Peyer's patch (tissue), 4 donors: Measurements from ENCODE around the gene VSTM5. TPM values are rescaled to one million over a fixed set of nuclear protein-coding genes. Genes with fewer than 3 reads are reported as not detected.
"Not testable (repeated sequence)": the region's sequence is repeated elsewhere in the genome, so short reads cannot be mapped to it uniquely, and the experiment has no call there.

Source experiments
- DNase-seq, 3 donors: peaks; one replicate each; pipeline ENCODE4 v3.0.0-alpha.2; 2017 to 2019
- H3K27ac ChIP-seq, 4 donors: fragments of 200-600 bp; sonication (generic); one replicate each; pipeline ENCODE4 v1.5.1; 2016 to 2019
- H3K27me3 ChIP-seq, 2 donors: fragments of 200-600 bp; sonication (generic); one replicate each; pipeline ENCODE4 v1.5.1; 2019
- H3K36me3 ChIP-seq, 3 donors: fragments of 200-600 bp; sonication (generic); one replicate each; pipeline ENCODE4 v1.5.1; 2016 to 2019
- H3K4me1 ChIP-seq, 4 donors: fragments of 200-600 bp; sonication (generic); one replicate each; pipeline ENCODE4 v1.5.1; 2016 to 2019
- H3K4me3 ChIP-seq, 4 donors: fragments of 200-600 bp; sonication (generic); 1 replicate in 3 of 4; 2 replicates in 1 of 4; pipeline ENCODE4 v1.5.1; 2016 to 2019; ENCODE audit warnings: mild to moderate bottlenecking in 1 of 4
- H3K9me3 ChIP-seq, 4 donors: fragments of 200-600 bp; sonication (generic); one replicate each; pipeline ENCODE4 v1.5.1; 2016 to 2019; ENCODE audit warnings: mild to moderate bottlenecking in 1 of 4
- CTCF ChIP-seq, 6 experiments: fragments of 450-650 bp in 4 of 6; fragments of 200-600 bp in 2 of 6; sonication (generic) in 1 of 6; IDR thresholded peaks; one replicate each; pipeline ENCODE4 v1.5.1; 2017 to 2019; ENCODE audit warnings: antibody characterized with exemption in 6 of 6, mild to moderate bottlenecking in 3 of 6, moderate library complexity in 1 of 6
- POLR2A ChIP-seq, 2 donors: fragments of 450-650 bp; IDR thresholded peaks; one replicate each; pipeline ENCODE4 v1.5.1; 2017; ENCODE audit warnings: antibody characterized with exemption in 2 of 2, mild to moderate bottlenecking in 2 of 2, moderate library complexity in 2 of 2
- total RNA-seq, 4 donors: library from RNA; depleted of rRNA; stranded (reverse); fragments of >200 nt; gene quantifications; one replicate each; pipeline ENCODE4 v1.1.0, GENCODE V29; 2016

VSTM5 gene
- total RNA-seq = 1 to 10 TPM; 1.1 to 2.2 (median 1.5) TPM

- Histone ChIP-seq H3K27ac (peak within 1 kb of the TSS in 3 of 4 donors; percentile 53 to 94 (median 83)), H3K27me3 (no peaks in the 10 kb centered on the region), H3K36me3 (no peaks in the 10 kb centered on the region), H3K4me1 (peaks cover 0 to 14% (median 4%) of the 10 kb centered on the region in 4 donors), H3K9me3 (no peaks in the 10 kb centered on the region), H3K4me3 (peak within 1 kb of the TSS; percentile 12 to 64 (median 47))
- no peak for TF ChIP-seq POLR2A (IDR thresholded peaks at IDR 0.05)
- DNase-seq = no peak
These were observed at the start of gene VSTM5 for GRCh38 chr11:93850594-93851018. VSTM5 (minus strand) TSS chr11:93850618; CDS start chr11:93850502, 116 bp downstream.

- H3K36me3 ChIP-seq = no peaks in the 10 kb centered on the region
- H3K27ac ChIP-seq = no peak overlapping the region
- no peak for DNase-seq
- H3K4me1 ChIP-seq = no peaks in the 10 kb centered on the region
- H3K9me3 ChIP-seq = no peaks in the 10 kb centered on the region
- H3K27me3 ChIP-seq = no peaks in the 10 kb centered on the region
- no peak overlapping the region for H3K4me3 ChIP-seq
- TF ChIP-seq CTCF (IDR thresholded peaks at IDR 0.05) (peak in 5 of 6 experiments; percentile 17 to 85 (median 76)), POLR2A (IDR thresholded peaks at IDR 0.05) (no peak)
These were observed 44.9 kb upstream of the VSTM5 start for GRCh38 chr11:93895106-93895862.

- Histone ChIP-seq H3K4me1 (no peaks in the 10 kb centered on the region), H3K9me3 (no peaks in the 10 kb centered on the region), H3K27me3 (no peaks in the 10 kb centered on the region), H3K27ac (no peak overlapping the region), H3K4me3 (no peak overlapping the region), H3K36me3 (no peaks in the 10 kb centered on the region)
- no peak for DNase-seq
- no peak for TF ChIP-seq CTCF (IDR thresholded peaks at IDR 0.05)
- no peak for TF ChIP-seq POLR2A (IDR thresholded peaks at IDR 0.05)
These were observed 40.1 kb upstream of the VSTM5 start for GRCh38 chr11:93890391-93891051.

- H3K4me3 ChIP-seq = no peak overlapping the region
- H3K27me3 ChIP-seq = no peaks in the 10 kb centered on the region
- no peaks in the 10 kb centered on the region for H3K36me3 ChIP-seq
- H3K9me3 ChIP-seq = peaks cover 0 to 10% (median 0%) of the 10 kb centered on the region in 4 donors
- H3K4me1 ChIP-seq = no peaks in the 10 kb centered on the region
- no peak overlapping the region for H3K27ac ChIP-seq
- no peak for TF ChIP-seq CTCF (IDR thresholded peaks at IDR 0.05)
- TF ChIP-seq POLR2A (IDR thresholded peaks at IDR 0.05) = no peak
- no peak for DNase-seq
These were observed 36.7 kb upstream of the VSTM5 start for GRCh38 chr11:93887111-93887510.

GRCh38 chr11:93879114-93879513 lies 28.7 kb upstream of the VSTM5 start:
- not testable (repeated sequence) for H3K4me1 ChIP-seq, H3K4me3 ChIP-seq, H3K27ac ChIP-seq, H3K27me3 ChIP-seq, H3K36me3 ChIP-seq, DNase-seq
- peaks cover 0 to 15% (median 0%) of the 10 kb centered on the region in 4 donors for H3K9me3 ChIP-seq

- Histone ChIP-seq H3K4me3 (no peak overlapping the region), H3K27me3 (no peaks in the 10 kb centered on the region), H3K27ac (no peak overlapping the region), H3K36me3 (no peaks in the 10 kb centered on the region), H3K4me1 (no peaks in the 10 kb centered on the region), H3K9me3 (no peaks in the 10 kb centered on the region)
- TF ChIP-seq POLR2A (IDR thresholded peaks at IDR 0.05) (no peak), CTCF (IDR thresholded peaks at IDR 0.05) (no peak)
- DNase-seq = no peak
These were observed 25.2 kb upstream of the VSTM5 start for GRCh38 chr11:93875637-93876036.
